A549 (cell line): Measurements from ENCODE around the gene ANXA6. TPM values are rescaled to one million over a fixed set of nuclear protein-coding genes. Genes with fewer than 3 reads are reported as not detected.

Experiments
- ATAC-seq, 2 experiments: fragments of 200-7000 bp in 1 of 2; fragments of >200 bp in 1 of 2; cut with Nextera tagmentation in 1 of 2; cut with Tn5 transposase in 1 of 2; 3 replicates each; pipeline versions ENCODE4 v1.8.0 to v1.9.1; 2018 to 2020; ENCODE audit warnings: mild to moderate bottlenecking in 1 of 2, moderate library complexity in 1 of 2
- CTCF ChIA-PET: fragments of 300-600 bp; sonication (Branson Sonifier 250); formaldehyde crosslinking; extraction: SDS; loops from one replicate; lab custom pipeline; 2021; ENCODE audit warnings: antibody characterized with exemption, inconsistent platforms; lab: Yijun Ruan, JAX
- POLR2A ChIA-PET: fragments of 350-600 bp; formaldehyde crosslinking; extraction: SDS; loops from one replicate; lab custom pipeline; 2021; ENCODE audit warnings: antibody characterized with exemption, inconsistent platforms; lab: Yijun Ruan, JAX
- DNase-seq, 2 experiments: peaks; one replicate each; pipeline versions ENCODE4 v3.0.0 to v3.0.0-alpha.2; 2011 to 2016; ENCODE audit warnings: low read depth in 1 of 2, low spot score in 1 of 2
- FAIRE-seq: peaks from 2 replicates; lab custom pipeline; 2011; peaks lifted over from hg19 to GRCh38; lab: Jason Lieb, UNC
- H3K27ac ChIP-seq, 2 experiments: fragments of >200 bp; sonication (Bioruptor Twin); formaldehyde crosslinking; 3 replicates each; pipeline ENCODE4 v1.5.1; 2016 to 2017
- H3K4me1 ChIP-seq: fragments of >200 bp; sonication (Bioruptor Twin); formaldehyde crosslinking; 3 replicates; pipeline ENCODE4 v1.6.1; 2016
- H3K4me2 ChIP-seq: fragments of >200 bp; sonication (Bioruptor Twin); formaldehyde crosslinking; 3 replicates; pipeline ENCODE4 v1.6.1; 2016
- H3K4me3 ChIP-seq: fragments of >200 bp; sonication (Bioruptor Twin); formaldehyde crosslinking; 3 replicates; pipeline ENCODE4 v1.5.1; 2016
- H3K9me3 ChIP-seq: fragments of >200 bp; sonication (Bioruptor Twin); formaldehyde crosslinking; 3 replicates; pipeline ENCODE4 v1.6.1; 2016
- ATOH8 ChIP-seq: fragments of 250-450 bp; sonication (Bioruptor Pico); IDR thresholded peaks from 2 replicates; pipeline ENCODE4 v1.5.0; 2020; ENCODE audit warnings: low read depth, mild to moderate bottlenecking, moderate library complexity
- BHLHE40 ChIP-seq: IDR thresholded peaks from 2 replicates; pipeline ENCODE4 v1.6.1; 2012; ENCODE audit warnings: low read depth, low read length, inconsistent platforms
- CBX2 ChIP-seq: fragments of 200-600 bp; sonication (generic); IDR thresholded peaks from 2 replicates; pipeline ENCODE4 v1.6.1; 2016; ENCODE audit warnings: low read depth, mild to moderate bottlenecking, borderline replicate concordance
- CEBPB ChIP-seq, 2 experiments: fragments of >200 bp in 1 of 2; sonication (Bioruptor Twin) in 1 of 2; formaldehyde crosslinking in 1 of 2; IDR thresholded peaks; 2 replicates each; pipeline ENCODE4 v1.6.1; 2012 to 2016
- E2F6 ChIP-seq: IDR thresholded peaks from 2 replicates; pipeline ENCODE4 v1.6.1; 2012; ENCODE audit warnings: low read depth, borderline replicate concordance
- EHF ChIP-seq: fragments of 250-450 bp; sonication (Bioruptor Pico); IDR thresholded peaks from 2 replicates; pipeline ENCODE4 v1.5.0; 2020; ENCODE audit warnings: mild to moderate bottlenecking
- ELK1 ChIP-seq: fragments of 150-350 bp; IDR thresholded peaks from 2 replicates; pipeline ENCODE4 v1.6.1; 2014; ENCODE audit warnings: low read depth, mild to moderate bottlenecking, low read length
- EP300 ChIP-seq, 2 experiments: fragments of >200 bp; sonication (Bioruptor Twin); formaldehyde crosslinking; IDR thresholded peaks; 2 replicates in 1 of 2; 3 replicates in 1 of 2; pipeline ENCODE4 v1.6.1; 2016 to 2017
- ESRRA ChIP-seq: fragments of 150-350 bp; IDR thresholded peaks from 2 replicates; pipeline ENCODE4 v1.6.1; 2014; ENCODE audit warnings: mild to moderate bottlenecking, low read length, borderline replicate concordance
- FOSB ChIP-seq: fragments of 250-450 bp; sonication (Bioruptor Pico); IDR thresholded peaks from 2 replicates; pipeline ENCODE4 v1.5.0; 2020; ENCODE audit warnings: mild to moderate bottlenecking, moderate library complexity
- FOSL2 ChIP-seq, 2 experiments: fragments of 450-650 bp in 1 of 2; fragments of >200 bp in 1 of 2; sonication (Bioruptor Twin) in 1 of 2; formaldehyde crosslinking; IDR thresholded peaks; 2 replicates each; pipeline versions ENCODE4 v1.5.0 to v1.6.1; 2016 to 2020; ENCODE audit warnings: mild to moderate bottlenecking in 1 of 2, moderate library complexity in 1 of 2
- HDAC2 ChIP-seq: fragments of 200-600 bp; sonication (generic); IDR thresholded peaks from 2 replicates; pipeline ENCODE4 v1.6.1; 2016
- HOXB13 ChIP-seq: fragments of 250-450 bp; sonication (Bioruptor Pico); IDR thresholded peaks from 2 replicates; pipeline ENCODE4 v1.5.0; 2020; ENCODE audit warnings: low read depth, mild to moderate bottlenecking, moderate library complexity
- HOXB5 ChIP-seq: fragments of 250-450 bp; sonication (Bioruptor Pico); IDR thresholded peaks from 2 replicates; pipeline ENCODE4 v1.5.0; 2020; ENCODE audit warnings: mild to moderate bottlenecking, moderate library complexity
- JUNB ChIP-seq: fragments of >200 bp; sonication (Bioruptor Twin); formaldehyde crosslinking; IDR thresholded peaks from 2 replicates; pipeline ENCODE4 v1.6.1; 2016
- KDM5A ChIP-seq: fragments of 200-600 bp; sonication (generic); IDR thresholded peaks from 2 replicates; pipeline ENCODE4 v1.6.1; 2016; ENCODE audit warnings: antibody characterized with exemption, mild to moderate bottlenecking
- MAZ ChIP-seq: fragments of 150-350 bp; IDR thresholded peaks from 2 replicates; pipeline ENCODE4 v1.6.1; 2014; ENCODE audit warnings: antibody characterized with exemption, low read depth, low read length, borderline replicate concordance
- SREBF2 ChIP-seq: fragments of 450-650 bp; IDR thresholded peaks from 2 replicates; pipeline ENCODE4 v1.6.1; 2014; ENCODE audit warnings: mild to moderate bottlenecking, moderate library complexity
- TFCP2L1 ChIP-seq: fragments of 250-450 bp; sonication (Bioruptor Pico); IDR thresholded peaks from 2 replicates; pipeline ENCODE4 v1.5.0; 2021; ENCODE audit warnings: mild to moderate bottlenecking
- ZC3H11A ChIP-seq: fragments of 450-650 bp; IDR thresholded peaks from 2 replicates; pipeline ENCODE4 v1.6.1; 2014; ENCODE audit warnings: antibody characterized with exemption, mild to moderate bottlenecking
- WGBS: methylation state at CpG from one replicate; pipeline ENCODE4 v1.1.6; 2017; ENCODE audit errors: missing lambda C conversion rate; 5-methylcytosine and 5-hydroxymethylcytosine counted together
- polyA plus RNA-seq, 4 experiments: library from polyadenylated mRNA; depleted of rRNA in 3 of 4; stranded (reverse); fragments of >200 nt; fragmentation: RNase III in 1 of 4; extraction: RNeasy Plus Mini Kit Qiagen cat#74134 plus additional on column Dnase treatment in 1 of 4; gene quantifications; 2 replicates in 3 of 4; 3 replicates in 1 of 4; pipeline ENCODE4 v1.2.3, GENCODE V29; 2011 to 2017

Gene ANXA6
- polyA plus RNA-seq, 2 of the 4 experiments (the other 2 are of a cell fraction): 32.4 to 53.0 TPM

GRCh38 chr5:151171529-151171928, 13.9 kb upstream of the ANXA6 start:
- no peak overlapping the region for H3K4me3 ChIP-seq
- ChIA-PET POLR2A (no interaction called here), CTCF (interaction anchor here (0.6 to 12.8 kb wide), 3 partner anchors 49 to 618 kb away, joined by 3 to 279 read pairs (median 3); no protein-coding TSS in a partner anchor)
- 4% methylated on average over 1 of the region's 1 CpG for WGBS
- ATAC-seq (no peak), DNase-seq (no peak), FAIRE-seq (no peak)
- no peak overlapping the region for H3K4me2 ChIP-seq
- no peak overlapping the region for H3K27ac ChIP-seq
- no peaks in the 10 kb centered on the region for H3K9me3 ChIP-seq
- no peaks in the 10 kb centered on the region for H3K4me1 ChIP-seq
- TF ChIP-seq FOSL2 (IDR thresholded peaks at IDR 0.05) (no peak), FOSL2 (CRISPR knock-in tag; IDR thresholded peaks at IDR 0.05) (no peak), ELK1 (no peak), FOSB (CRISPR knock-in tag) (no peak), ATOH8 (CRISPR knock-in tag) (no peak), SREBF2 (no peak), EHF (CRISPR knock-in tag) (no peak), JUNB (no peak), CBX2 (no peak), KDM5A (no peak), EP300 (IDR thresholded peaks at IDR 0.05) (no peak), HOXB13 (no peak), HOXB5 (CRISPR knock-in tag) (no peak), CEBPB (IDR thresholded peaks at IDR 0.05) (no peak), HDAC2 (no peak), MAZ (no peak)

- 60% methylated on average over 10 of the region's 10 CpGs for WGBS
- DNase-seq (no peak), ATAC-seq (no peak), FAIRE-seq (no peak)
- POLR2A ChIA-PET: no interaction called here
- no peak for TF ChIP-seq MAZ
- no peak for TF ChIP-seq TFCP2L1
- no peak for TF ChIP-seq E2F6
- no peak for TF ChIP-seq ZC3H11A
- TF ChIP-seq ESRRA: no peak
- TF ChIP-seq BHLHE40: no peak
- TF ChIP-seq JUNB: no peak
- no peak for TF ChIP-seq ELK1
- CTCF ChIA-PET: interaction anchor here (0.7 to 12.8 kb wide), 5 partner anchors 10 to 678 kb away, joined by 3 to 279 read pairs (median 14); no protein-coding TSS in a partner anchor
- no peaks in the 10 kb centered on the region for H3K9me3 ChIP-seq
- H3K27ac ChIP-seq: no peak overlapping the region
- H3K4me3 ChIP-seq: no peak overlapping the region
- no peaks in the 10 kb centered on the region for H3K4me1 ChIP-seq
- no peak overlapping the region for H3K4me2 ChIP-seq
Observed at GRCh38 chr5:151168602-151169344, 11.2 kb upstream of the ANXA6 start.
